Astrocyte (in vitro differentiated cells and primary cell): ENCODE measurements around the gene TIMM13. TPM values are rescaled to one million over a fixed set of nuclear protein-coding genes. Genes with fewer than 3 reads are reported as not detected.

ENCODE experiments used
- DNase-seq: peaks from one replicate; pipeline ENCODE4 v3.0.0-alpha.2; 2010; ENCODE audit warnings: low read depth
- FAIRE-seq: peaks from 2 replicates; lab custom pipeline; 2011; peaks lifted over from hg19 to GRCh38; lab: Jason Lieb, UNC
- H2AFZ ChIP-seq: 2 replicates; pipeline ENCODE4 v1.6.0; 2012; ENCODE audit warnings: low read depth, low read length, inconsistent platforms
- H3K27ac ChIP-seq: 2 replicates; pipeline ENCODE4 v1.5.1; 2011; ENCODE audit warnings: low read depth, low read length, inconsistent platforms
- H3K27me3 ChIP-seq: 2 replicates; pipeline ENCODE4 v1.6.0; 2011; ENCODE audit warnings: low read length, inconsistent platforms; ENCODE audit not compliant: insufficient read depth
- H3K36me3 ChIP-seq: 2 replicates; pipeline ENCODE4 v1.5.1; 2011; ENCODE audit warnings: low read length, inconsistent platforms; ENCODE audit not compliant: insufficient read depth
- H3K4me1 ChIP-seq: 2 replicates; pipeline ENCODE4 v1.5.1; 2011; ENCODE audit warnings: low read length, inconsistent platforms; ENCODE audit not compliant: insufficient read depth
- H3K4me2 ChIP-seq: 2 replicates; pipeline ENCODE4 v1.6.0; 2012; ENCODE audit warnings: low read length, inconsistent platforms
- H3K4me3 ChIP-seq: 2 replicates; pipeline ENCODE4 v1.5.1; 2011; ENCODE audit warnings: low read depth, mild to moderate bottlenecking, low read length, inconsistent platforms; ENCODE audit not compliant: insufficient read depth
- H3K79me2 ChIP-seq: 2 replicates; pipeline ENCODE4 v1.6.0; 2012; ENCODE audit warnings: mild to moderate bottlenecking, low read length, inconsistent platforms; ENCODE audit not compliant: insufficient read depth
- H3K9ac ChIP-seq: 2 replicates; pipeline ENCODE4 v1.6.0; 2012; ENCODE audit warnings: mild to moderate bottlenecking, low read length, inconsistent platforms
- H3K9me3 ChIP-seq: 2 replicates; pipeline ENCODE4 v1.5.1; 2012; ENCODE audit warnings: low read depth, mild to moderate bottlenecking, low read length, inconsistent platforms; ENCODE audit not compliant: insufficient read depth
- H4K20me1 ChIP-seq: 2 replicates; pipeline ENCODE4 v1.6.0; 2012; ENCODE audit warnings: low read length, inconsistent platforms; ENCODE audit not compliant: insufficient read depth
- H3K27ac Mint-ChIP-seq: one replicate; pipeline ENCODE4 v1.8.0; 2021; ENCODE audit warnings: mild to moderate bottlenecking, mixed read lengths; ENCODE audit not compliant: unreplicated experiment
- H3K27me3 Mint-ChIP-seq: one replicate; pipeline ENCODE4 v1.8.0; 2021; ENCODE audit warnings: low read depth, mixed read lengths; ENCODE audit not compliant: unreplicated experiment
- H3K36me3 Mint-ChIP-seq: one replicate; pipeline ENCODE4 v1.8.0; 2021; ENCODE audit warnings: low read depth, mixed read lengths; ENCODE audit not compliant: unreplicated experiment
- H3K4me1 Mint-ChIP-seq: one replicate; pipeline ENCODE4 v1.8.0; 2021; ENCODE audit warnings: low read depth, mixed read lengths; ENCODE audit not compliant: unreplicated experiment
- H3K4me3 Mint-ChIP-seq: one replicate; pipeline ENCODE4 v1.8.0; 2021; ENCODE audit warnings: mild to moderate bottlenecking, moderate library complexity, mixed read lengths; ENCODE audit not compliant: unreplicated experiment
- H3K9me3 Mint-ChIP-seq: one replicate; pipeline ENCODE4 v1.8.0; 2021; ENCODE audit warnings: mild to moderate bottlenecking, mixed read lengths; ENCODE audit not compliant: unreplicated experiment
- CTCF ChIP-seq: IDR thresholded peaks from 2 replicates; pipeline ENCODE4 v1.5.1; 2011; ENCODE audit warnings: low read depth, mild to moderate bottlenecking, inconsistent platforms, low read length, moderate library complexity; ENCODE audit not compliant: insufficient read depth
- EZH2 ChIP-seq: IDR thresholded peaks from 2 replicates; pipeline ENCODE4 v1.6.1; 2012; ENCODE audit warnings: mild to moderate bottlenecking, low read length, inconsistent platforms; ENCODE audit not compliant: insufficient read depth
- total RNA-seq: library from RNA; stranded (reverse); gene quantifications from 2 replicates; pipeline ENCODE4 v1.2.1, GENCODE V29; 2021

Gene TIMM13
- total RNA-seq, 1 donor from 2014 or later = 105 TPM

GRCh38 chr19:2426611-2427428 lies 566 bp downstream of the TIMM13 start:
- no peaks in the 10 kb centered on the region for H3K27me3 Mint-ChIP-seq
- peak overlapping the region; percentile 96 for H3K27ac Mint-ChIP-seq
- Histone ChIP-seq H3K4me3 (peak overlapping the region; percentile 81), H3K9me3 (no peaks in the 10 kb centered on the region), H2AFZ (peak overlapping the region; percentile 95), H4K20me1 (peaks cover 23% of the 10 kb centered on the region), H3K27ac (peak overlapping the region; percentile 98), H3K27me3 (no peaks in the 10 kb centered on the region), H3K36me3 (peaks cover 5% of the 10 kb centered on the region), H3K4me2 (peak overlapping the region; percentile 94), H3K79me2 (peaks cover 43% of the 10 kb centered on the region), H3K4me1 (peaks cover 21% of the 10 kb centered on the region), H3K9ac (peak overlapping the region; percentile 92)
- H3K4me1 Mint-ChIP-seq = peaks cover 4% of the 10 kb centered on the region
- H3K36me3 Mint-ChIP-seq = peaks cover 2% of the 10 kb centered on the region
- TF ChIP-seq CTCF = no peak
- TF ChIP-seq EZH2 = no peak
- H3K9me3 Mint-ChIP-seq = no peaks in the 10 kb centered on the region
- peak overlapping the region; percentile 92 for H3K4me3 Mint-ChIP-seq
- DNase-seq = no peak
- no peak for FAIRE-seq

- no peak for TF ChIP-seq EZH2
- no peak for TF ChIP-seq CTCF
- H3K9me3 Mint-ChIP-seq = no peaks in the 10 kb centered on the region
- H3K4me3 ChIP-seq = peak overlapping the region; percentile 81
- H3K27me3 Mint-ChIP-seq = no peaks in the 10 kb centered on the region
- peaks cover 2% of the 10 kb centered on the region for H3K36me3 Mint-ChIP-seq
- H3K36me3 ChIP-seq = peaks cover 5% of the 10 kb centered on the region
- peak overlapping the region; percentile 16 for H3K27ac ChIP-seq
- peaks cover 21% of the 10 kb centered on the region for H3K4me1 ChIP-seq
- H3K4me1 Mint-ChIP-seq = peaks cover 4% of the 10 kb centered on the region
- peak overlapping the region; percentile 94 for H3K4me2 ChIP-seq
- FAIRE-seq (no peak), DNase-seq (no peak)
- H3K27me3 ChIP-seq = no peaks in the 10 kb centered on the region
- H3K9me3 ChIP-seq = no peaks in the 10 kb centered on the region
- peak overlapping the region; percentile 92 for H3K4me3 Mint-ChIP-seq
- peak overlapping the region; percentile 92 for H3K9ac ChIP-seq
- peak overlapping the region; percentile 86 for H3K27ac Mint-ChIP-seq
- peaks cover 28% of the 10 kb centered on the region for H4K20me1 ChIP-seq
- no peak overlapping the region for H2AFZ ChIP-seq
- peaks cover 47% of the 10 kb centered on the region for H3K79me2 ChIP-seq
Measured at GRCh38 chr19:2425622-2426581, 1.5 kb downstream of the TIMM13 start.
